CD14-positive monocyte (primary cell): ENCODE measurements around the gene GYPA. TPM values are rescaled to one million over a fixed set of nuclear protein-coding genes. Genes with fewer than 3 reads are reported as not detected.
"Not testable (repeated sequence)": the region's sequence is repeated elsewhere in the genome, so short reads cannot be mapped to it uniquely, and the experiment has no call there.

Source experiments
- DNase-seq, 3 donors: peaks; one replicate each; pipeline ENCODE4 v3.0.0-alpha.2; 2011 to 2022
- H2AFZ ChIP-seq: 2 replicates; pipeline ENCODE4 v1.6.0; 2012; ENCODE audit warnings: mild to moderate bottlenecking, low read depth, low read length, inconsistent platforms; ENCODE audit not compliant: insufficient read depth, poor library complexity, severe bottlenecking
- H3K27ac ChIP-seq, 2 donors: 1 replicate in 1 of 2; 2 replicates in 1 of 2; pipeline ENCODE4 v1.5.1; 2012 to 2013; ENCODE audit warnings: low read length in 2 of 2, control low read depth in 1 of 2, inconsistent platforms in 1 of 2, low read depth in 1 of 2, mild to moderate bottlenecking in 1 of 2
- H3K27me3 ChIP-seq, 2 donors: one replicate each; pipeline versions ENCODE4 v1.6.0 to v1.6.1; 2011 to 2013; ENCODE audit warnings: low read length in 2 of 2; ENCODE audit not compliant: control insufficient read depth in 2 of 2, insufficient read depth in 2 of 2
- H3K36me3 ChIP-seq, 2 donors: replicated peaks in 1 of 2; 1 replicate in 1 of 2; 2 replicates in 1 of 2; pipeline versions ENCODE4 v1.5.1 to v1.6.1; 2012 to 2013; ENCODE audit warnings: low read length in 2 of 2, control low read depth in 1 of 2, inconsistent platforms in 1 of 2, mild to moderate bottlenecking in 1 of 2; ENCODE audit not compliant: insufficient read depth in 2 of 2, control insufficient read depth in 1 of 2
- H3K4me1 ChIP-seq, 2 donors: 1 replicate in 1 of 2; 2 replicates in 1 of 2; pipeline versions ENCODE4 v1.5.1 to v1.6.1; 2012 to 2013; ENCODE audit warnings: low read length in 2 of 2, control low read depth in 1 of 2, inconsistent platforms in 1 of 2, mild to moderate bottlenecking in 1 of 2, moderate library complexity in 1 of 2; ENCODE audit not compliant: insufficient read depth in 2 of 2, control insufficient read depth in 1 of 2
- H3K4me2 ChIP-seq: replicated peaks from 2 replicates; pipeline ENCODE3; 2012; ENCODE audit warnings: low read length, moderate library complexity, mild to moderate bottlenecking; ENCODE audit not compliant: poor library complexity, severe bottlenecking; ENCODE audit errors: extremely low read depth
- H3K4me3 ChIP-seq, 3 experiments: fragments of 200-600 bp in 1 of 3; sonication (generic) in 1 of 3; replicated peaks in 1 of 3; 1 replicate in 2 of 3; 2 replicates in 1 of 3; pipeline ENCODE4 v1.5.1; 2011 to 2013; ENCODE audit warnings: low read length in 3 of 3, mild to moderate bottlenecking in 3 of 3, control low read depth in 2 of 3, low read depth in 2 of 3, inconsistent platforms in 1 of 3, moderate library complexity in 1 of 3
- H3K79me2 ChIP-seq: 2 replicates; pipeline ENCODE4 v1.6.0; 2012; ENCODE audit warnings: mild to moderate bottlenecking, control low read depth, inconsistent platforms, low read length, moderate library complexity; ENCODE audit not compliant: insufficient read depth
- H3K9ac ChIP-seq: 2 replicates; pipeline ENCODE4 v1.6.0; 2017; ENCODE audit warnings: low read length, mild to moderate bottlenecking; ENCODE audit not compliant: insufficient read depth, poor library complexity, severe bottlenecking
- H3K9me3 ChIP-seq, 2 donors: replicated peaks in 1 of 2; 1 replicate in 1 of 2; 2 replicates in 1 of 2; pipeline versions ENCODE4 v1.5.1 to v1.6.1; 2012 to 2013; ENCODE audit warnings: low read length in 2 of 2, control low read depth in 1 of 2; ENCODE audit not compliant: control insufficient read depth in 1 of 2, insufficient read depth in 1 of 2
- H4K20me1 ChIP-seq: 2 replicates; pipeline ENCODE4 v1.6.0; 2012; ENCODE audit warnings: mild to moderate bottlenecking, low read length, control low read depth, moderate library complexity; ENCODE audit not compliant: insufficient read depth
- H3K27ac Mint-ChIP-seq, 7 donors: one replicate each; pipeline ENCODE4 v1.8.0; 2020; ENCODE audit warnings: mild to moderate bottlenecking in 7 of 7, mixed read lengths in 7 of 7, moderate library complexity in 6 of 7, inconsistent platforms in 2 of 7
- H3K27me3 Mint-ChIP-seq, 3 donors: one replicate each; pipeline ENCODE4 v1.8.0; 2021 to 2022; ENCODE audit warnings: low read depth in 3 of 3, mild to moderate bottlenecking in 3 of 3, mixed read lengths in 3 of 3, moderate library complexity in 3 of 3, inconsistent platforms in 1 of 3
- H3K36me3 Mint-ChIP-seq, 2 donors: one replicate each; pipeline ENCODE4 v1.8.0; 2020; ENCODE audit warnings: mixed read lengths in 2 of 2, inconsistent platforms in 1 of 2, mild to moderate bottlenecking in 1 of 2
- H3K4me1 Mint-ChIP-seq: one replicate; pipeline ENCODE4 v1.8.0; 2020; ENCODE audit warnings: mild to moderate bottlenecking, mixed read lengths
- H3K4me3 Mint-ChIP-seq, 2 donors: one replicate each; pipeline ENCODE4 v1.8.0; 2020; ENCODE audit warnings: mild to moderate bottlenecking in 2 of 2, mixed read lengths in 2 of 2, moderate library complexity in 1 of 2
- H3K9me3 Mint-ChIP-seq, 7 donors: one replicate each; pipeline ENCODE4 v1.8.0; 2020 to 2022; ENCODE audit warnings: mixed read lengths in 7 of 7, mild to moderate bottlenecking in 6 of 7, moderate library complexity in 6 of 7, inconsistent platforms in 2 of 7
- WGBS: methylation state at CpG from one replicate; pipeline ENCODE4 v1.1.5; 2013; ENCODE audit warnings: missing lambda C conversion rate; ENCODE audit not compliant: insufficient coverage; 5-methylcytosine and 5-hydroxymethylcytosine counted together
- intact Hi-C, 2 donors: fragments of 100-400 bp; cut with micrococcal nuclease; formaldehyde crosslinking; loops; one replicate each; pipeline versions ENCODE4 v1.15.0 to v1.15.1; 2023
- polyA plus RNA-seq, 3 donors: library from polyadenylated mRNA; depleted of rRNA in 1 of 3; unstranded in 2 of 3; stranded (reverse) in 1 of 3; fragments of 300-500 nt in 2 of 3; fragments of >200 nt in 1 of 3; fragmentation: Illumina TruSeq in 2 of 3; gene quantifications; 1 replicate in 2 of 3; 2 replicates in 1 of 3; pipeline ENCODE4 v1.2.3, GENCODE V29; 2012 to 2021

GYPA gene
- polyA plus RNA-seq, 3 donors: not detected

DNA sequence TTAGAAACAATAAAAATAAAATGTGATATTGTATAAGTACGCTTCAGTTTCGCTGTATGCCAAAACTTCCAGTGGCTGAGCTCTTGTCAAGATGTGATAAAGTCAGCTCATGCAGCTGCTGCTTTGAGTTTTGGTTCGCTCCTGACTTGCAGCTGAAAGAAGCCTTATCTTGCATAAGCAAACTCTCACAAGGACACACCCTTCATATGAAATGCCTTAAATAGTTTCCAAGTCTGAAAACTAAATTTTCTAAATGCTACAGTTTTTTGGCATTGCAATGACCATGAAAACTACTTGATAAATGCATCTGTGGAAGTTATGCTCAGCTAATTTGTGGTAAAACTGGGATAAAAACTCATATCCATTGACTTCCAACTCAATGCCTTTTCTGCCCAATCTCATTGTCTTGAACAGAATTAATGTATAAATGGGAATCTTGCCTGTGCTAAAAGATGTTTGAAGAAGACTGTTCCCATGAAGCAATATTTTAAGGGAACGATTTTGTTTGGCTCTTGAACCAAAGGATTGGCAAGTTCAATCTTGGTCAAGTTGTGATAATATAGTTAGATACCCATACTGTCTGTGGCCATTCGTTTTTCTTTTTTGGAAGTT is 11.7 kb downstream of the GYPA start:
- WGBS: no CpG with 5 or more reads among the region's 5 CpGs
- H3K27me3 Mint-ChIP-seq, H2AFZ ChIP-seq, H3K9me3 ChIP-seq, H3K9ac ChIP-seq, H3K4me1 ChIP-seq, H3K4me1 Mint-ChIP-seq, H3K79me2 ChIP-seq, H3K27ac ChIP-seq, H3K27ac Mint-ChIP-seq, H3K36me3 Mint-ChIP-seq, intact Hi-C loops, H3K27me3 ChIP-seq, H3K4me3 Mint-ChIP-seq, H4K20me1 ChIP-seq, H3K36me3 ChIP-seq, DNase-seq, H3K4me3 ChIP-seq, H3K9me3 Mint-ChIP-seq, H3K4me2 ChIP-seq: not testable (repeated sequence)

- H3K4me2 ChIP-seq, H3K9me3 Mint-ChIP-seq, intact Hi-C loops, H3K27ac Mint-ChIP-seq, DNase-seq, H3K4me1 Mint-ChIP-seq, H3K27me3 ChIP-seq, H3K27ac ChIP-seq, H3K4me1 ChIP-seq, H3K9ac ChIP-seq, H3K27me3 Mint-ChIP-seq, H3K36me3 Mint-ChIP-seq, H3K4me3 ChIP-seq, H3K79me2 ChIP-seq, H3K9me3 ChIP-seq, H2AFZ ChIP-seq, H4K20me1 ChIP-seq, H3K4me3 Mint-ChIP-seq, H3K36me3 ChIP-seq: not testable (repeated sequence)
- 77% methylated on average over 1 of the region's 2 CpGs for WGBS
Measured at GRCh38 chr4:144125109-144125508, 15.4 kb downstream of the GYPA start.

- H3K4me3 Mint-ChIP-seq, intact Hi-C loops: not testable (repeated sequence)
Measured at GRCh38 chr4:144123982-144124635, 16.4 kb downstream of the GYPA start.

DNA sequence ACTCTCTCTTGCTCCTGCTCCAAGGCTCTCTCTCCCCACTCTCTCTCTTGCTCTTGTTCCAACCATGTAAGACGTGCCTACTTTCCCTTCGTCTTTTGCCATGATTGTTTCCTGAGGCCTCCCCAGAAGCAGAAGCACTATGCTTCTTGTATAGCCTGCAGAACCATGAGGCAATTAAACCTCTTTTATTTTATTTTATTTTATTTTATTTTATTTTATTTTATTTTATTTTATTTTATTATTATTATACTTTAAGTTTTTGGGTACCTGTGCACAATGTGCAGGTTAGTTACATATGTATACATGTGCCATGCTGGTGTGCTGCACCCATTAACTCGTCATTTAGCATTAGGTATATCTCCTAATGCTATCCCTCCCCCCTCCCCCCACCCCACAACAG is 17.2 kb downstream of the GYPA start:
- H3K9me3 Mint-ChIP-seq, H2AFZ ChIP-seq, H3K36me3 Mint-ChIP-seq, H3K27ac Mint-ChIP-seq, DNase-seq, H3K4me1 ChIP-seq, H3K9ac ChIP-seq, H4K20me1 ChIP-seq, H3K27me3 Mint-ChIP-seq, H3K4me2 ChIP-seq, intact Hi-C loops, H3K9me3 ChIP-seq, H3K4me3 Mint-ChIP-seq, H3K27ac ChIP-seq, H3K4me3 ChIP-seq, H3K36me3 ChIP-seq, H3K4me1 Mint-ChIP-seq, H3K27me3 ChIP-seq, H3K79me2 ChIP-seq: not testable (repeated sequence)
- 92% methylated on average over 2 of the region's 3 CpGs for WGBS

More at GRCh38 chr4:144123982-144124635, 16.4 kb downstream of the GYPA start:
- H3K36me3 ChIP-seq, H3K4me1 Mint-ChIP-seq, H2AFZ ChIP-seq, DNase-seq, H3K27me3 Mint-ChIP-seq, H3K27ac ChIP-seq, H3K9me3 Mint-ChIP-seq, H3K79me2 ChIP-seq, H3K36me3 Mint-ChIP-seq, H3K9me3 ChIP-seq, H4K20me1 ChIP-seq, H3K9ac ChIP-seq, H3K4me2 ChIP-seq, H3K4me1 ChIP-seq, H3K27me3 ChIP-seq, H3K4me3 ChIP-seq: not testable (repeated sequence)
- peak overlapping the region in 1 of 7 donors; percentile 46 for H3K27ac Mint-ChIP-seq
- no CpG with 5 or more reads among the region's 4 CpGs for WGBS
